Germinal center (tissue), 1 donor: ENCODE data around the gene KCTD15.
"Not testable (repeated sequence)": the region's sequence is repeated elsewhere in the genome, so short reads cannot be mapped to it uniquely, and the experiment has no call there.

Source experiments
- DNase-seq: peaks from one replicate; pipeline ENCODE4 v3.0.0; 2012; ENCODE audit warnings: mixed read lengths, low spot score

The KCTD15 gene

GRCh38 chr19:33814181-33815165, 17.8 kb downstream of the KCTD15 start:
- DNase-seq = no peak

DNA sequence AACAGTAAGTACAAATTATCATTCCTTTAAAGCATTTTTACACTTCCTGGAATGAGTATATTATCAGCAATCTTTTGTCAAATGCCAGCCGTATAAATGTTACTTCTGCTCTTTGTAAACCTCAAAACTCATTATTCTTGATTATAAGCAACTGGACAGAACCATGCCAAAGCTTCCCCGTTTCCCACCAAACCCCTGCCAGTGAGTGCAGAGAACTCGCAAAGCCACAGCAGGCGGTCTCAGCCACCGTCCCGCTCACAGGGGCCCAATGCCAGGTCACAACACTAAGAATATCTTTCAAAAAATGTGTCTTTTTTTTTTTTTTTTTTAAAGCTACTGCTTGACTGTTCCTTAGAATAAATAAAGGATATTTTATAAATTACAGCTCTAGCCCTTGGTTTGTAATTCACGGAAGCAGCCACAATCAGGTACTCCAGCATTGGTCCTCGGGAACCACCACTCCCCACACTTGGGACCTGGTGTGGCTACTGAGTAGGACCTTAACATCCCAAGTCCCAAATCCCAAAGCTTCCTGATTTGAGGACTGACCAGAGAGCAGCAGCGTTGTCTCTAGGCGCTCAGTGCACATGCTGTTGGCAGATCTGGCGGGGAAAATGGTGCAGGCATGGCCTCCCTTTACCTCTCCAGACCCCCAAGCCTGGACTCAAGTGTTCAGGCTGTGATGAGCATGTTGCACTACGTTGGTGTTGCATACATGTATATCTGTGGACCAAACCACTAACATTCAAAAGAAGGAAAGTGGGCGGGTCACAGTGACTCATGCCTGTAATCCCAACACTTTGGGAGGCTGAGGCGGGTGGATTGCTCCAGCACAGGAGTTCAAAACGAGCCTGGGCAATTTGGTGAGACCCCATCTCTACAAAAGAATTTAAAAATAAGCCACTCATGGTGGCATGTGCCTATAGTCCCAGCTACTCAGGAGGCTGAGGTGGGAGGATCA, 19.0 kb downstream of the KCTD15 start:
- no peak for DNase-seq

- no peak for DNase-seq
Observed at GRCh38 chr19:33818411-33818810, 21.7 kb downstream of the KCTD15 start.

DNA sequence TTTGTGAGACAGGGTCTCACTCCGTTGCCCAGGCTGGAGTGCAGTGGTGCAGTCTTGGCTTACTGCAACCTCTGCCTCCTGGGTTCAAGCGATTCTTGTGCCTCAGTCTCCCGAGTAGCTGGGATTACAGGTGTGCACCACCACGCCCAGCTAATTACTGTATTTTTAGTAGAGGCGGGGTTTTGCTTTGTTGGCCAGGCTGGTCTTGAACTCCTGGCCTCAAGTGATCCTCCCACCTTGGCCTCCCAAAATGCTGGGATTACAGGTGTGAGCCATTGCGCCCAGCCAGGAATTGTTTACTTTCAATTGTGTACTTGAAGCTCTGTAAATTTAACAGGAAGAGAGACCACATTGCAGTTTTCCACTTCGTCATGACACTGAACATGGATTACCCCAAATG, 22.4 kb downstream of the KCTD15 start:
- not testable (repeated sequence) for DNase-seq

DNA sequence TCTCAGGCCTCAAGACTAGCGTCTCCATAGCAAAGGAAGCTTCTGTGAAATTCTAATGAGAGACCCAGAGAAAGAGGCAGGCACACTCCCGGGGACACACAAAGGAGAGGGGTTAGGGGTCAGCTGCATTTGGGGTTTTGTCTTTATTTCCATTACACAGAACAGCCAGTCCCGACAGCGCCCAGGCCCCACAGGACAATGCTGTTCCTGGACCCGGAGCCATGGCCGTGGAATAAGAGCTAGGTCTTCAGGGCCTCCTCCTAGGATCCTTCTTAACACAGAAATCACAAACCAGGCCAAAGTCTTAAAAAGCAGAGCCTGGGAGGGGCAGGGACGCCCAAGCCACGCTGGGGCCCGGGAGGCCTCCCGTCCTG, 22.8 kb downstream of the KCTD15 start:
- DNase-seq = no peak

DNA sequence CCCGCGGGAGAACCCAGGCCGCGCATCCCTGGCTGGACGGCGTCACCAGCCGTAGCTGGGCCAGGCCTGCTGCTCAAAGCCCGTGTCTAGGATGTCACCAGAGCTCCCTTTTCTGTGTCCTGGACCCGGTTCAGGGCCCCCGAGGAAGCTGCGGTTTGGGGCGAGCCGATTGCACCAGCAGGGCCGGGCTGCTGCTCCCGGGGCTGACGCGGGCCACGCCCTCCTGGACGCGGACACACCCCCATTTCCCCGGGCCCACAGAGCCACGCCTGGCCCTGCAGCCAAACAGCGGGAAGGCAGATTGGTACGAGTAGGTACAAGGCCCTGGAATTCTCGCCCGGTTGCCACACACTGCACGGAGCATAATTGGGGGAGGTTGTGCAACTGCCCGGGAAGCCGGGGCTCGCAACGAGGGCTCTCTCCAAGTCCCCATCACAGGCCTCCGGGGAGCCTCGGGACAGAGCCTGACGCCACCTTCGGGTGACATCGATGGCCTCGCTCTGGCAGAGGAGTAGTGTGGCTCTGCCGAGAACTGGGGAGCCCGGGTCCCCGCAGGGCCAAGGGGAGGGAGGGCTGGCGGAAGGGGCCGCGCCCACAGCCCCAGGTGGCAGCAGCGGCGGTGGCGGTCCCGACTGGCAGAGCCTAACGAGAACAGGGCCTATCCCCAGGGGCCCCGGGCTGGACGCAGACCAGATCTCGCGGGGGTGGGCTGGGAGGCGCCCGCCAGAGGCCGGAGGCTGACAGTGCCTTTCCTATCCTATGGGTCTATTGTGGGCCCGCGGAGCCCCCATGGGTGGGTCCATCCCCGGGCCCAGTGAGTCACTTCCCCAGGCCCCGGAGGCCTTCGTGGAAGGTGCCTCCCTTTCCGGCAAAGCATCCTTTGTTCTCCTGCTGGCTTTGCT, 23.5 kb downstream of the KCTD15 start:
- DNase-seq = peak; percentile 69

- DNase-seq = no peak
Observed at GRCh38 chr19:33821871-33822270, 25.2 kb downstream of the KCTD15 start.

GRCh38 chr19:33823341-33823740, 26.7 kb downstream of the KCTD15 start:
- DNase-seq = no peak

DNA sequence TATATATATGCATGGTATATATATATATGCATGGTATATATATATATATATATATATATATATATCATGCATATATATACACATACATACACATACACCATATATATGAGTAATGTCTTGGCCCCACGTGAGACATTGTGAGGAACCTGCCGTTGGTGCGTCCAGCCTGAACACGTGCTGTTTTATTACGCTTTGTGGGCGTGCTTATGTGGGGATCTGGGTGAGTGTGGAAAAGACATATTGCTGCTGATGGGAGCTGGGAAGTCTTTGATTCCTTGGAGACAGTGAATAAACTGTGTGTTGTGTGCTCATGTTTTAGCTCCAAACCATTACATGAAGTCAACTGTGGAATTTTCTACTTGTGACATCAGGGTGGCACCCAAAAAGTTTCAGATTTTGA, 28.9 kb downstream of the KCTD15 start:
- DNase-seq = no peak

DNA sequence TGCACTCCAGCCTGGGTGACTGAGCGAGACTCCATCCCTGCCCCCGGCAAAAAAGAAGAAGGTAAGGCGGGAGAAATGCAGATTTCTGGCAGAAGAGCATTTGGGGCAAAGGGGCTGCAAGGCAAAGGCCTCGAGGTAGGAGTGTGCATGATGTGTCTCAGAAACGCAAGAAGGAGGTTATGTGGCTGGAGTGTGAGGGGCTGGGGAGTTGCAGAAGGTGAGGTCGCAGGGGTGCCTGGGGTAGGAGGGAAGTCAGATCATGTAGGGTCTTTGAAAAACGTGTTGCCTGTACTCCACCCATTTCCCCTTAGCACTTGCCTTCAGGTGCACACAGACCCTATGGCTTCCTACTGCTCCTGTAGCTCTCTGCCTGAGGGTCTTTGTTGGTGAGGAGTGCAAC, 29.9 kb downstream of the KCTD15 start:
- no peak for DNase-seq

- DNase-seq = no peak
Observed at GRCh38 chr19:33828266-33829075, 31.8 kb downstream of the KCTD15 start.

DNA sequence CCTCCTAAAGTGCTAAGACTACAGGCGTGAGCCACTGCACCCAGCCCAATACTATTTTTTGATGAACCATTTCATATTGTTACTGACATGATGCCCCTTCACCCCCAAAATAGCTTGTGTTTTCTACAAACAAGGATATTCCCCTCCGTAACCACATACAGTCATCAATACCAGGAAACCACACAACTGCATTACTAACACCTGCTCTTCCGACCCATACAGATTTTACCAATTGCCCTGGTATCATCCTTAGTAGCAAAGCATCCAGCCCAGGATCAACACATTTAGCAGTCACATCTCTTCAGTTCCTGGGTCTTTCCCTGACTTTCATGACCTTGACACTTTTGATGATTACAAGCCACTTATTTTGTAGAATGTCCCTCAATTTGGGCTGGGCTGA, 33.6 kb downstream of the KCTD15 start:
- no peak for DNase-seq

DNA sequence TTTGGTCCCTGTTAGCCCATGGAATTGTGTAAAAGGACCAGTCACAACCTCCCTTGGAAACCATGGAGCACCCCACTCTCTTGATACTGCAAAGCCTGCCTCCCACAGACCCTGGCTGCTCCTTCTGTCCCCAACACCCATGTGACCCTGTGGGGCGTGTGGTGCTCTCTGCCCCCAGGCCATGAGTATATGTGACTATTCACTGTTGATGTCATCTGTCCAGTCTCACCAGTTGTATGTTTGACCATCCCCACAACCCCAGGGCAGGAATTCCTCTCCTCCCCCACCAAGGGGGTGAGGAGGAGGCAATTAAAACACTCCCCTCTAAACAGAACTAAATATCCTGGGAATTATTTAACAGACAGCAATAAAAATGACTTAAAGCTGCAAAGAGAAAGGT, 35.2 kb downstream of the KCTD15 start:
- DNase-seq = no peak

DNA sequence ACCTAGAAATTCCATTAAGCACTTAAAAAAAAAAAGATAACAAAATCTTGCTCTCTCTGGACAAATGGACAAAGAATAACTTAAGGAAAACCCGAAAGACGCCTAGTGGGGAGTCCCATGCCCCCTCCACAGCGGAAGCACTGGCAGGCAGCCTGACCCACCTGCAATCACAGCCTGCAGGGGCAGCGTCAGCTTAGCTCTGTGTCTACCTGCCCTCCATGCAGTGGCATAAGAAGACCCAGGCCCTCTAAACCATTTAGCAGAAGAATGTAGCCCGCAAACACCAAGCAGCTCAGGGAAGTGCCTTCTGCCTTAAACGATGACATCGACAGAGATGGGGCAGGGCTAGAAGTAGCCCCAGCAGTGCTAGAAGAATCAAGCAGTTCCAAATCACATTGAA, 36.0 kb downstream of the KCTD15 start:
- DNase-seq = no peak

DNA sequence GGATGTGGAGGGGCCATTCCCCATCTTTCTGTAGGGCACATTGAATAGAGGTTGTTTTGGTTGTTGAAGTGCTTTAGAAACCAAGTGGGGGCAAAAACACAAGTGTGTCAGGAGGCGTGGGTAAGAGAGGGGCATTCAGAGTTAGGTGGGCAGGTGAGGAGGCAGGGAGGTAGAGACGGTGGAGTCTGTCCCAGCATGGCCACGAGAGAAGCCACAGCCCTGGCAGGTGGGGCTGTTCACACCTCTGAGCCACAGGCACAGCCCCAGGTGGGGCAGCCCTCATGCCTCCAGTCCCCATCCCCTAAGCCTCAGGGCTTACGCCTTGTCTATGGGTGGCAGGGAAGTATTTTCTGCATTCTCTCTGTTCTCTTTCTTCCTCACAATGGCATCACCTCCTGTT, 43.7 kb downstream of the KCTD15 start:
- DNase-seq = no peak

- no peak for DNase-seq
Observed at GRCh38 chr19:33840783-33841182, 44.1 kb downstream of the KCTD15 start.

- DNase-seq = no peak
Observed at GRCh38 chr19:33841685-33842084, 45.0 kb downstream of the KCTD15 start.

DNA sequence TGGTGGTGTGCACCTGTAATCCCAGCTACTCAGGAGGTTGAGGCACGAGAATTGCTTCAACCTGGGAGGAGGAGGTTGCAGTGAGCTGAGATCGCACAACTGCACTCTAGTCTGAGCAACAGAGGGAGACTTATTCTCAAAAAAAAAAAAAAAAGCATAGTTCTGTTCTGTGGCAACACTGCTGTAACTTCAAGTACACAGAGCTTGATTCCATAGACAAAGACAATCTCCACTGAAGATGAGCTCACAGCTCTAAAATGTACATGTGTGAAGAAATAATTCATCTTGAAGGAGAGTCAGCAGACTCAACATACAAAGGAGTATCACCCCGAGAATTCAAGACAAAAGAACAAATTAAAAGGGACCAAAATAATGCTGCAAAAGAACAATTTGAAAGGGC, 47.8 kb downstream of the KCTD15 start:
- DNase-seq = no peak

DNA sequence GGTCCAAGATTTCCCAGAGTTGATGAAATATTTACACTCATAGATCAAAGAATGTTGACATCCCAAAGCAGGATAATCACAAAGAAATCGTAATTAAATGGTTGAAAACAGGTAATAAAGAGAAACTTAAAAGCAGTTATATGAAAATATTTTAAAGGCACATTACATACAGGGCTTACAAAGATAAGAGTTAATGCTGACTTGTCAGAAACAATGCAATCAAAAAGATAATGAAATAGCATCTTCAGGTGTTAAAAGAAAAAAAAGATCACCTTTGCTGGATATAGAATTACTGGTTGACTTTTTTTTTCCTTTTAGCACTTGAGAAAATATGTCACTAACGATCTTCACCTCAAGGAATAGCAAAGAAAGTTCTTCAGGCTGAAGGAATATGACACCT, 48.8 kb downstream of the KCTD15 start:
- no peak for DNase-seq

- no peak for DNase-seq
Observed at GRCh38 chr19:33849551-33850147, 53.0 kb downstream of the KCTD15 start.
